Spleen (tissue), 11 donors: ENCODE measurements around the gene PA2G4. TPM values are rescaled to one million over a fixed set of nuclear protein-coding genes. Genes with fewer than 3 reads are reported as not detected.
A peak's percentile ranks its signal among the peaks of the same experiment; 100 is the strongest.
"Not testable (repeated sequence)": the region's sequence is repeated elsewhere in the genome, so short reads cannot be mapped to it uniquely, and the experiment has no call there.

Experiments
- DNase-seq: peaks from one replicate; pipeline ENCODE4 v3.0.0-alpha.2; 2020
- H3K27ac ChIP-seq, 8 donors: fragments of 200-600 bp; sonication (generic) in 7 of 8; 1 replicate in 4 of 8; 2 replicates in 4 of 8; pipeline versions ENCODE4 v1.5.0 to v1.8.0; 2016 to 2021; ENCODE audit warnings: inconsistent platforms in 4 of 8, mild to moderate bottlenecking in 4 of 8, moderate library complexity in 1 of 8
- H3K27me3 ChIP-seq, 7 donors: fragments of 200-600 bp; sonication (generic) in 6 of 7; replicated peaks in 1 of 7; 1 replicate in 4 of 7; 2 replicates in 3 of 7; pipeline versions ENCODE4 v1.5.0 to v1.8.0; 2016 to 2021; ENCODE audit warnings: inconsistent platforms in 3 of 7, mild to moderate bottlenecking in 1 of 7
- H3K36me3 ChIP-seq, 6 donors: fragments of 200-600 bp; sonication (generic) in 5 of 6; 1 replicate in 4 of 6; 2 replicates in 2 of 6; pipeline versions ENCODE4 v1.5.0 to v1.8.0; 2016 to 2021; ENCODE audit warnings: inconsistent platforms in 2 of 6
- H3K4me1 ChIP-seq, 6 donors: fragments of 200-600 bp; sonication (generic) in 5 of 6; 1 replicate in 3 of 6; 2 replicates in 3 of 6; pipeline versions ENCODE4 v1.5.0 to v1.8.0; 2016 to 2021; ENCODE audit warnings: inconsistent platforms in 3 of 6
- H3K4me3 ChIP-seq, 8 donors: fragments of 200-600 bp; sonication (generic) in 7 of 8; 1 replicate in 4 of 8; 2 replicates in 4 of 8; pipeline versions ENCODE4 v1.5.0 to v1.8.0; 2016 to 2021; ENCODE audit warnings: inconsistent platforms in 4 of 8, mild to moderate bottlenecking in 4 of 8, moderate library complexity in 2 of 8
- H3K9me3 ChIP-seq, 8 donors: fragments of 200-600 bp; sonication (generic) in 7 of 8; 1 replicate in 4 of 8; 2 replicates in 4 of 8; pipeline versions ENCODE4 v1.5.0 to v1.8.0; 2016 to 2021; ENCODE audit warnings: inconsistent platforms in 4 of 8
- POLR2A ChIP-seq, 3 donors: fragments of 450-650 bp; IDR thresholded peaks; one replicate each; pipeline ENCODE4 v1.5.1; 2017; ENCODE audit warnings: antibody characterized with exemption in 3 of 3, mild to moderate bottlenecking in 1 of 3
- POLR2AphosphoS5 ChIP-seq, 3 donors: sonication (generic); formaldehyde crosslinking; IDR thresholded peaks; one replicate each; pipeline ENCODE4 v1.5.1; 2017; ENCODE audit warnings: antibody characterized with exemption in 3 of 3
- WGBS, 5 donors: extraction: QIAGEN DNeasy Blood & Tissue Kit in 3 of 5; methylation state at CpG; one replicate each; pipeline versions ENCODE4 v1.1.5 to v1.1.7; 2013 to 2018; 5-methylcytosine and 5-hydroxymethylcytosine counted together
- intact Hi-C: fragments of 100-400 bp; cut with DNase I; formaldehyde crosslinking; loops from one replicate; pipeline ENCODE4 v1.15.0; 2023; ENCODE audit warnings: low total_unique reads
- polyA plus RNA-seq, 3 donors: library from polyadenylated mRNA; stranded (reverse); fragments of 200-250 nt; gene quantifications; one replicate each; pipeline ENCODE4 v1.2.1, GENCODE V29; 2013
- total RNA-seq, 7 donors: library from RNA; depleted of rRNA in 3 of 7; stranded (reverse); fragments of >200 nt in 3 of 7; fragmentation: NEBNext Ultra II Directional in 4 of 7; extraction: Animal tissue kit (Norgen Biotek cat#: 25700) in 4 of 7; gene quantifications; one replicate each; pipeline versions ENCODE4 v1.1.0 to v1.2.1, GENCODE V29; 2016 to 2021
- TF ChIP-seq, protein P1 (sequence below), 11 experiments: fragments of 200-600 bp in 7 of 11; fragments of 450-650 bp in 4 of 11; sonication (generic) in 4 of 11; IDR thresholded peaks in 8 of 11; conservative IDR thresholded peaks in 3 of 11; 1 replicate in 7 of 11; 2 replicates in 4 of 11; pipeline versions ENCODE4 v1.4.0 to v1.8.0; 2016 to 2021; ENCODE audit warnings: antibody characterized with exemption in 11 of 11, inconsistent platforms in 4 of 11, mild to moderate bottlenecking in 1 of 11
- donor health status: healthy with polysubstance abuse.
- donor health status: DM: no; HTN: no; CAD: no; lungs with moderate emphysema.
- donor health status: DM: no; HTN: no; CAD: no.
- donor health status: Bipolar disorder and iron deficiency.
- donor health status: healthy.
- donor health status: DM: no; HTN: no; CAD: no.
- donor health status: DM: yes; HTN: yes; CAD: no.

Gene PA2G4
- total and polyA plus RNA-seq, 10 donors = 52.8 to 92.8 (median 73.4) TPM

DNA sequence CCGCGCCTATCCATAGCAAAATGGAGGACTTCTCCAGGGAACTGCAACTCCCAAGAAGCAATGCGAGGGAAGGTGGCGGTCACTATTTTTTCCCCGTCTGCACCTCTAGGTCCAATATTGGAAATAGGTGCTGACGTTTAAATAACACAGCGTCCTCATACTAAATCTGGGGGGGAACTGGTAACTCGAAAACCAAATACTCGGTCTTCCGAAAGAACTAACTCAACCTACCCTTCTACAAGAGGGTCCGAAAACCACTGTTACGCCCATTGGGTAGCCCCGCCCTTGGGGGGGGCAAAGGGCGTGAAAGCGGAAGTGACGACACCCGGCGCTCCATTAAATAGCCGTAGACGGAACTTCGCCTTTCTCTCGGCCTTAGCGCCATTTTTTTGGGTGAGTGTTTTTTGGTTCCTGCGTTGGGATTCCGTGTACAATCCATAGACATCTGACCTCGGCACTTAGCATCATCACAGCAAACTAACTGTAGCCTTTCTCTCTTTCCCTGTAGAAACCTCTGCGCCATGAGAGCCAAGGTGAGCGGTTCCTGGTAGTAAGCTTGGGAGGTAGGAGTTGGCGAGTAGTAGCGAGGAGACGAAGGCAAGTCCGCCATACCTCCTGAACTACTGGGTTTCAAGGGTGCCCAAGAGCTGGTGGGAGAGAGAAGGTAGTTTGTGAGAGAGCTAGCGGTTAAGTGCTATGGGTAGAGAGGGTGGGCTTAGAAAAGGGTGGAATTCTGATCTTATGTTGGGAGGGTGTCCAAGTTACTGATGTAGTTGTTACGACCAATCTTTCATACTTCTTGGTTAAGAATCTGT is 12.1 kb downstream of the PA2G4 start, which contains the start of gene RPL41:
Gene RPL41 (plus strand): TSS at position 367 of the 815 bp plus-strand sequence.
- intact Hi-C loops = no loop called here

DNA sequence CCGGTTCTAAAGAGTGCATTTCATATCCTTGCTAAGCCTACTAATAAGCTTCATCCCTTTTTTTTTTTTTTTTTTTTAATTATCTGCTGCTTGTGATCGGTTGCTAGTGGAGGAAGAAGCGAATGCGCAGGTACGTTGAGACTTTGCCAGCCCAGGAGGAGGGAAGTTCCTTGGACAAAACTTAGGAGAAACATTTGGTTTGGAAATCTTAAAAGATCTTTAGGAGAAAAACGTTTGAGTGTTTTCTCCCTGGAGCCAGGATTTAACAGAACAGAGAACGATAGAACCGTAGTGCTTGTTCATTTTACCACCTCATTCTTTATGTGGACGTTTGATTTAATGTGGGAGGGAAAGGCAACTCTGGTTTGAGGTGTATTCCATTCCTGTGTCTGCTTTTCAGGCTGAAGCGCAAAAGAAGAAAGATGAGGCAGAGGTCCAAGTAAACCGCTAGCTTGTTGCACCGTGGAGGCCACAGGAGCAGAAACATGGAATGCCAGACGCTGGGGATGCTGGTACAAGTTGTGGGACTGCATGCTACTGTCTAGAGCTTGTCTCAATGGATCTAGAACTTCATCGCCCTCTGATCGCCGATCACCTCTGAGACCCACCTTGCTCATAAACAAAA is 12.8 kb downstream of the PA2G4 start:
- H3K27ac ChIP-seq = peak overlapping the region; percentile 91 to 98 (median 95)
- H3K4me3 ChIP-seq = peak overlapping the region; percentile 56 to 80 (median 74)
- H3K27me3 ChIP-seq, H3K9me3 ChIP-seq, intact Hi-C loops, DNase-seq: not testable (repeated sequence)
- H3K4me1 ChIP-seq = peaks cover 15 to 61% (median 41%) of the 10 kb centered on the region in 6 donors
- 3 to 5% (median 4%) methylated on average over 12 to 16 of the region's 16 CpGs for WGBS, 5 donors
- peaks cover 0 to 52% (median 34%) of the 10 kb centered on the region in 6 donors for H3K36me3 ChIP-seq

More for the DNA sequence above, 12.1 kb downstream of the PA2G4 start, which contains the start of gene RPL41:
- Histone ChIP-seq H3K4me1 (peaks cover 15 to 54% (median 40%) of the 10 kb centered on the region in 6 donors), H3K27ac (peak within 1 kb of the TSS; percentile 84 to 98 (median 94)), H3K9me3 (no peaks in the 10 kb centered on the region), H3K27me3 (no peaks in the 10 kb centered on the region), H3K4me3 (peak within 1 kb of the TSS; percentile 56 to 80 (median 74)), H3K36me3 (peaks cover 0 to 52% (median 35%) of the 10 kb centered on the region in 6 donors)
- WGBS, 5 donors = 0 to 1% (median 0%) methylated on average over 34 of the region's 34 CpGs
- peak; percentile 96 for DNase-seq
- peak; percentile 71 to 94 (median 93) for TF ChIP-seq POLR2A (IDR thresholded peaks at IDR 0.05)
- TF ChIP-seq POLR2AphosphoS5 (IDR thresholded peaks at IDR 0.05) = peak; percentile 68 to 99 (median 94)
- TF ChIP-seq, protein P1, sequence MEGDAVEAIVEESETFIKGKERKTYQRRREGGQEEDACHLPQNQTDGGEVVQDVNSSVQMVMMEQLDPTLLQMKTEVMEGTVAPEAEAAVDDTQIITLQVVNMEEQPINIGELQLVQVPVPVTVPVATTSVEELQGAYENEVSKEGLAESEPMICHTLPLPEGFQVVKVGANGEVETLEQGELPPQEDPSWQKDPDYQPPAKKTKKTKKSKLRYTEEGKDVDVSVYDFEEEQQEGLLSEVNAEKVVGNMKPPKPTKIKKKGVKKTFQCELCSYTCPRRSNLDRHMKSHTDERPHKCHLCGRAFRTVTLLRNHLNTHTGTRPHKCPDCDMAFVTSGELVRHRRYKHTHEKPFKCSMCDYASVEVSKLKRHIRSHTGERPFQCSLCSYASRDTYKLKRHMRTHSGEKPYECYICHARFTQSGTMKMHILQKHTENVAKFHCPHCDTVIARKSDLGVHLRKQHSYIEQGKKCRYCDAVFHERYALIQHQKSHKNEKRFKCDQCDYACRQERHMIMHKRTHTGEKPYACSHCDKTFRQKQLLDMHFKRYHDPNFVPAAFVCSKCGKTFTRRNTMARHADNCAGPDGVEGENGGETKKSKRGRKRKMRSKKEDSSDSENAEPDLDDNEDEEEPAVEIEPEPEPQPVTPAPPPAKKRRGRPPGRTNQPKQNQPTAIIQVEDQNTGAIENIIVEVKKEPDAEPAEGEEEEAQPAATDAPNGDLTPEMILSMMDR (IDR thresholded peaks at IDR 0.05 in 8 of 11, conservative IDR thresholded peaks at IDR 0.05 in 3 of 11) = peak in 1 of 11 experiments; percentile 24

DNA sequence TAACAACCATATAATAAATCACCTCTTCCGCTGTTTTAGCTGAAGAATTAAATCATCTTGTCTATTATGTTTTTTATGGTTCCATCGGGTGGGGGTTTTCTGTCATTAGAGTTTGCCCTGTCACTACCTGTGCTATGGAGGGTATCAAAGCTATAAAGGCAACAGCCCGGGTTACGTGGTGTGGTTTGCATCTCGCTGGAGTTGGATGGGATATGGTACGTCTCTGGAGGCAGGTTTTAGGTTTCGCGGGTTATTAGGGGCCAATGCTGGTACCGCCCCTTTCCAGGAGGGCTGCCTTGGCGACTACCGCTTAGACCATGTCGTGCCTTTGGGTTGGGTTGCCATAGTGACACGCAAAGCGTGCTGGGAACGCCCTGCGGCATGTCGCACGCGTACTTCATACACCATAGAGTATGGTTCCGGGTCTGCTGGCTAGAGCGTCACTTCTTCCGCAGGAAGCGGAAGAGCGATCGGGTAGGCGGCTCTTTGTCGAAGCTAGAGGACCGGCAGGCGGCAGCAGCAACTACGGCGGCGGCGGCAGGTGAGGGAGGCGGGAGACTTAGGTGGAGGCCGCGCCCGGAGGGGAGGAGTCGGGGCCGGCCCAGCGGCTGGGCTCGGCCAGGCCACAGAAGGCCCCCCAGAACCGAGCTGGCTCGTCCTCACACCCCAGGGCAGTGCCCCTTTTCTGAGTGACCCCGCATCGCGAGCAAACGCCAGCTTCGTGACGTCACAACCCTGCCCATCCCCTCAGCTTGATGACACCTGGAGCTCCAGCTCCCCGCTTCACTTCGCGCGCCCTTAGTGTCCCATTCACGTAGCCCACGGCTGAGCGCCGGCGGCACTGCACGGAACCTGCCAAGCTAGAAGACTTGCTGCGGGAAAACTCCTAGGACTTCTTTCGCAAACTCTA is 13.7 kb downstream of the PA2G4 start, which contains the start of gene ZC3H10:
Gene ZC3H10 (plus strand): TSS at position 489 of the 910 bp plus-strand sequence. CDS start 2,297 bp downstream, outside the sequence.
- Histone ChIP-seq H3K27ac (peak within 1 kb of the TSS; percentile 91 to 98 (median 95)), H3K27me3 (no peaks in the 10 kb centered on the region), H3K4me3 (peak within 1 kb of the TSS; percentile 56 to 80 (median 74)), H3K9me3 (no peaks in the 10 kb centered on the region), H3K4me1 (peaks cover 15 to 70% (median 41%) of the 10 kb centered on the region in 6 donors), H3K36me3 (peaks cover 0 to 50% (median 27%) of the 10 kb centered on the region in 6 donors)
- intact Hi-C loops = no loop called here
- TF ChIP-seq POLR2A (IDR thresholded peaks at IDR 0.05) = peak in 2 of 3 donors; percentile 37 to 84
- TF ChIP-seq, protein P1 (IDR thresholded peaks at IDR 0.05 in 8 of 11, conservative IDR thresholded peaks at IDR 0.05 in 3 of 11) = peak; percentile 48 to 81 (median 69)
- TF ChIP-seq POLR2AphosphoS5 (IDR thresholded peaks at IDR 0.05) = peak; percentile 98
- 0 to 1% (median 1%) methylated on average over 54 to 61 of the region's 61 CpGs for WGBS, 5 donors
- peak; percentile 100 for DNase-seq
